Measurements from ENCODE around the gene CIBAR2. TPM values are rescaled to one million over a fixed set of nuclear protein-coding genes. Genes with fewer than 3 reads are reported as not detected.

CIBAR2 gene
- total and polyA plus RNA-seq, 9 donors: 0.18 to 13.0 (median 1.4) TPM; not detected in 3

GRCh38 chr16:85090181-85090580 is 22.1 kb downstream of the CIBAR2 start:
- Histone ChIP-seq H3K36me3 (no peaks in the 10 kb centered on the region), H3K4me1 (ENCODE audit: insufficient read depth) (peaks cover 7% of the 10 kb centered on the region), H3K27me3 (no peaks in the 10 kb centered on the region), H3K27ac (no peak overlapping the region), H3K4me3 (no peak overlapping the region), H3K9me3 (no peaks in the 10 kb centered on the region)
- DNase-seq: no peak
- WGBS, 3 donors: 83 to 88% (median 87%) methylated on average over 13 of the region's 13 CpGs
- intact Hi-C loops (cut with DNase I): no loop called here
- TF ChIP-seq POLR2A (IDR thresholded peaks at IDR 0.05) (no peak), CTCF (IDR thresholded peaks at IDR 0.05) (no peak), EP300 (IDR thresholded peaks at IDR 0.05) (no peak)

- Histone ChIP-seq H3K27ac (no peak overlapping the region), H3K36me3 (no peaks in the 10 kb centered on the region), H3K27me3 (no peaks in the 10 kb centered on the region), H3K4me3 (no peak overlapping the region), H3K9me3 (no peaks in the 10 kb centered on the region), H3K4me1 (ENCODE audit: insufficient read depth) (peaks cover 7% of the 10 kb centered on the region)
- 75 to 82% (median 78%) methylated on average over 16 of the region's 16 CpGs for WGBS, 3 donors
- intact Hi-C loops (cut with DNase I): no loop called here
- no peak for DNase-seq
- TF ChIP-seq POLR2A (IDR thresholded peaks at IDR 0.05): no peak
- no peak for TF ChIP-seq CTCF (IDR thresholded peaks at IDR 0.05)
- no peak for TF ChIP-seq EP300 (IDR thresholded peaks at IDR 0.05)
Measured at GRCh38 chr16:85089525-85089924, 22.7 kb downstream of the CIBAR2 start.

- peaks cover 7% of the 10 kb centered on the region for H3K4me1 ChIP-seq (ENCODE audit: insufficient read depth)
- intact Hi-C loops (cut with DNase I): no loop called here
- no peaks in the 10 kb centered on the region for H3K9me3 ChIP-seq
- no peak overlapping the region for H3K27ac ChIP-seq
- no peak overlapping the region for H3K4me3 ChIP-seq
- no peaks in the 10 kb centered on the region for H3K36me3 ChIP-seq
- 85 to 90% (median 85%) methylated on average over 31 of the region's 31 CpGs for WGBS, 3 donors
- DNase-seq: no peak
- TF ChIP-seq EP300 (IDR thresholded peaks at IDR 0.05) (no peak), POLR2A (IDR thresholded peaks at IDR 0.05) (no peak), CTCF (IDR thresholded peaks at IDR 0.05) (no peak)
- H3K27me3 ChIP-seq: no peaks in the 10 kb centered on the region
Measured at GRCh38 chr16:85088570-85089199, 23.6 kb downstream of the CIBAR2 start.

GRCh38 chr16:85087899-85088569 is 24.2 kb downstream of the CIBAR2 start:
- Histone ChIP-seq H3K27ac (no peak overlapping the region), H3K27me3 (no peaks in the 10 kb centered on the region), H3K9me3 (no peaks in the 10 kb centered on the region), H3K4me3 (no peak overlapping the region), H3K4me1 (ENCODE audit: insufficient read depth) (peaks cover 5% of the 10 kb centered on the region), H3K36me3 (no peaks in the 10 kb centered on the region)
- DNase-seq: no peak
- 92 to 98% (median 96%) methylated on average over 21 of the region's 21 CpGs for WGBS, 3 donors
- TF ChIP-seq CTCF (IDR thresholded peaks at IDR 0.05): no peak
- no peak for TF ChIP-seq EP300 (IDR thresholded peaks at IDR 0.05)
- TF ChIP-seq POLR2A (IDR thresholded peaks at IDR 0.05): no peak
- intact Hi-C loops (cut with DNase I): no loop called here

All from ovary (tissue), 9 donors.